Heart left ventricle (tissue), 13 donors: ENCODE results near the gene PLEKHA7.

Experiments used
- CTCF ChIP-seq, 12 donors: fragments of 200-600 bp; sonication (generic) in 4 of 12; IDR thresholded peaks; one replicate each; pipeline versions ENCODE4 v1.5.0 to v1.8.0; 2018 to 2022; ENCODE audit warnings: antibody characterized with exemption in 12 of 12, mild to moderate bottlenecking in 5 of 12
- POLR2A ChIP-seq, 2 donors: fragments of 450-650 bp; IDR thresholded peaks; one replicate each; pipeline ENCODE4 v1.6.1; 2017; ENCODE audit warnings: antibody characterized with exemption in 2 of 2, mild to moderate bottlenecking in 2 of 2, moderate library complexity in 2 of 2
- donor health status: ischemic (EF 13 %, LVEDD 7.1; RV severe dilation, severe dysfunction).
- donor health status: DM: no; HTN: yes; CAD: no.
- donor health status: DM: no; HTN: no; CAD: no.
- donor health status: ischemic (EF 25% LVEDD 6.9; RV normal size, moderate dysfunction).
- donor health status: ischemic (EF 25% LVEDD 5.7; RV mildly dilated, moderate dysfunction).
- donor health status: ischemic (EF 35%, LVEDD 5.7; RV mildly dilated, moderate dysfunction).
- donor health status: nonischemic (EF 11% LVEDD 7.7; RV severe dilation, severe dysfunction).
- donor health status: DM: yes; HTN: yes; CAD: no.
- donor health status: PGD.
- donor health status: ischemic (EF 29% LVEDD 5.4; RV normal size, mild dysfunction).
- donor health status: nonischemic (EF 23%, LVEDD 6.1; RV moderate dilation, normal function).

- TF ChIP-seq POLR2A (IDR thresholded peaks at IDR 0.05) (no peak), CTCF (IDR thresholded peaks at IDR 0.05) (no peak)
Observed at GRCh38 chr11:16880184-16880801, 133.9 kb downstream of the PLEKHA7 start.
